Amniotic epithelial cell (primary cell): ENCODE measurements around the gene CEP72.
A peak's percentile ranks its signal among the peaks of the same experiment; 100 is the strongest.
"Not testable (repeated sequence)": the region's sequence is repeated elsewhere in the genome, so short reads cannot be mapped to it uniquely, and the experiment has no call there.

ENCODE experiments used
- DNase-seq: peaks from one replicate; pipeline ENCODE4 v3.0.0-alpha.2; 2010; ENCODE audit warnings: low read depth

Gene CEP72

DNA sequence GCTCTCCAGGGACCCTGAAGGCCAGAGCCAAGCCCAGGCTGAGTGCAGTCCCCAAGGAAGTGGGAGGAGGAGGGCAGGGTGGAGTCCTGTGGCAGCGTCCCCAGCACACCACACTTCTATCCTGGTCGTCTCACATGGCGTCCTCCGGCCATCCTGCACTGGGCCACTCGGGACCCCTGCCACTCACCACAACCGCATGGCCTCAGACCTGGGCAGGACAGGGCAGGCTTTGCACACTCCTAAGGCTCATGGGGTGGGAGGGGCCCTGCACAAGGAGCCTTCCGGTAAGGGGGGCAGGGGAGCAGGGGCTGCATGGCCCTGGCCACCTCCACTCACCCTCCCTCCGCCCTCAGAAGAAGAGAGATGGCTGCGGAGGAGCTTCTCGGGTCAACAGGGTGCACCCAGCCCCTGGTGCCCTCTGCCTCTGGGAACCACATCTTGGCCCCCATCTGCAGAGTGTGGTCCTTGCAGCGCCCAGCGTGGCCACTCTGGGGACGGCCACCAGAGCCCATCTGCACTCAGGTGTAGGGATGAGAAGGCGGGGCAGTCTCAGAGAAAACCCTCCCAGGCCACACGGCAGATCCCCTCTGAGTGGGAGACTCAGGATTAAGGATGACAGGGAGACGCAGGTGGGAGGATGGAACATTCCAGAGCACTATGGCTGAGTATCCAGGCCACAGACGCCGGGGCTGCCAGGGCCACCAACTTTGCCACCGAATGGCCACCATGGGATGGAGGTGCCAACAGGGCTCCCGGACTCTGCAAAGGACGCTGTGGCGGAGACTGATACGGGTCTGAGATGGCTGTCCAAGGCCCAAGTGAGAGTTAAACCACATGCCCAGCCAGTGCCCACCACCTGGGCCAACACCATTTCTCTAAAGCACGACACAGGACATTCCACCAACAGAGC lies 73.4 kb downstream of the CEP72 start:
- no peak for DNase-seq

DNA sequence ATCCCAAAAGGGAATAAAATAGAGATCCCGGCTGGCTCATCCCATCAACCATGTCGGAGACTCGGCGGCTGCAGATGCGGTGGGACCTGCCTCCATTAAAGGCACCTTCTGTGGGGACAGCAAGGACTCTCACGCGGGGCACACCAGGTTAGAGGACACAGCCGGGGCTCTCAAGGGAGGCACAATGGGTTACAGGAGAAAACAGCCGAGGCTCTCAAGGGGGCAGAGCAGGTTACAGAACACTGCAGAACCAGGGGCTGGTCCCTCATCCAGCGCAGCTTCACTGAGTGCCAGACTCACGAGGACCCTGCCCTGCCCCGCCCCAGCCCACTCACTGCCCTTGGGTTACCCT lies 74.0 kb downstream of the CEP72 start:
- not testable (repeated sequence) for DNase-seq

DNA sequence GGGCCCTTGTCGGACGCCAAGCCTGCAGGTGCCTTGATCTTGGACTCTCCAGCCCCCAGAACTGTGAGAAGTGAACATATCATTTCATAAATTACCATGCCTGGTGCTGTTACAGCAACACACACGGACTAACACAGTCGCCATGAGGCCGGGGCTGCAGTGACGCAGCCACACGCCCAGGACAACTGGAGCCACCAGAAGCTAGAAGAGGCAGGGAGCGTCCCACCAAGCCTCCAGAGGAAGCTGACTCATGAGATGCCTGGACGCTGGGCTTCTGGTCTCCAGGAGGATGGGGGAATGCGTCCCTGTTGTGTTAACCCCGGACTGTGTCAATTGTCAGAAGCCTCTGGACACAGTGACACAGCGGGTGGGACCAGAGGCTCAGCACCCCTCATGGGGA lies 74.8 kb downstream of the CEP72 start:
- DNase-seq = not testable (repeated sequence)

DNA sequence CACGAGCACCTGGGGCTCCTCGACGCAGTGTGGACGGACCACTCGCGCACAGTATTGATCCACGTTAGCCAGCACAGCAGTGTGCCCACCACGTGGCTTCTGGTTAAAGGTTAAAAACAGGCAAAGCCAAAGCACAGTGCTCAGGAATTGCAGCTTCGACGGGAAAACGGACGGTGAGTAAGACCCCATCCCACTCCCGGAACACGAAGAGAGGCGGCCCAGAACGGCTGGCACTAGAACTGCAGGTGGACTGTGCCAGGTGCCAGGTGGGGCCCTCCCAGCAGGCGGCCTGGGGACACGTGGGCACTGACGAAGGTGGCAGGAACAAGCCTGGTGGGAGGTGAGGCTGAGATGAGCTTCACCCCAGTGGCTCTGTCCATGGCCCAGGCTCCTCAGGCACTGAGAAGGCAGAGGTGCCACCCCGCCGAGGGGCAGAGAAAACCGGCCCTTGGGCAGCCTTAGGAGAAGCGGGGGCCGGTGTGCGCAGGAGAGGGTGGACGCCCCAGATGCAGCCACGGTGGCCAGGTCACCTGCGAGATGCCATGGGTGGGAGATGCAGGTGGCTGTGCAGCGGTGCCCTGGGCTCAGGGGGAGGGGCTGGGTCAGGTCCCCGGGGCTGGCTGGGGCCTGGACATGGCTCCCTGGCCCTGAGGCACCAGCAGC lies 76.3 kb downstream of the CEP72 start:
- not testable (repeated sequence) for DNase-seq

DNA sequence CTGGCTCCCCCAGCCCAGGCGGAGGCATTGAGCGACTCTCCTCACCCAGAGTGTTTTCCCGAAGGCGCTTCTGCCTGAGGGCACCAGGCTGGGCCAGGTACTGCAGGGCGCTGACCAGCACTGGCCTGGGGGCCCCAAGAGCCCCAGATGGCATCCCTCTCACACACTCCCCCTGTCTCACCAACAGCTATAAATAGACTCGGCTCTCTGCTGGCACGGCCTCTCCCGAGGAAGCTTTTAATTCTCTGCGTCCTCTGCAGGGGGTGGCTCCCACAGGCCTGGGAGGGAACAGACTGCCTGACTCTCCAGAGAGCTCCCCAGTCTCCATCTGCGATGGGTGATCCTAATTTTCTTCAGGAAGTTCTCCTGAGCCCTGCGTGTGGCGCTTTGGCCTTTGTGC lies 78.2 kb downstream of the CEP72 start:
- DNase-seq = not testable (repeated sequence)

DNA sequence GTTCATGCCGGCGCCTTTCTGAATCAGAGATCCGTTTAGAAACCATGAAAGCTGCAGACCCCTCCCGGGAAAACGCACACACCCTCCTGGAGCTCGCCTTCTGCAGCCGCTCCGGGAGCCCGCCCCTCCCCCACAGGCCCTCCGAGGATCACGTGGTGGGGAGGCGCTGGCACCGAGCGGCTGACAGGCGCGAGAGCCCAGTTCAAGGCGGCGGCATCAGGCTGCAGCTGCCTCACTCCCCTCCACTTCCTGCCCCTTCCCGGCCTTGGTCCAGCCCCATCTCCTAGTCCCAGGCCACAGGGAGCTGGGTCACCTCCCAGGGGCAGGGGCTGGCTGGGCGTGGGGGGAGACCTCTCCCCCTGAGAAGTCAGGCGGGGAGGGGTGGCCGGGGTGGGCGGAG lies 78.9 kb downstream of the CEP72 start:
- DNase-seq = not testable (repeated sequence)

DNA sequence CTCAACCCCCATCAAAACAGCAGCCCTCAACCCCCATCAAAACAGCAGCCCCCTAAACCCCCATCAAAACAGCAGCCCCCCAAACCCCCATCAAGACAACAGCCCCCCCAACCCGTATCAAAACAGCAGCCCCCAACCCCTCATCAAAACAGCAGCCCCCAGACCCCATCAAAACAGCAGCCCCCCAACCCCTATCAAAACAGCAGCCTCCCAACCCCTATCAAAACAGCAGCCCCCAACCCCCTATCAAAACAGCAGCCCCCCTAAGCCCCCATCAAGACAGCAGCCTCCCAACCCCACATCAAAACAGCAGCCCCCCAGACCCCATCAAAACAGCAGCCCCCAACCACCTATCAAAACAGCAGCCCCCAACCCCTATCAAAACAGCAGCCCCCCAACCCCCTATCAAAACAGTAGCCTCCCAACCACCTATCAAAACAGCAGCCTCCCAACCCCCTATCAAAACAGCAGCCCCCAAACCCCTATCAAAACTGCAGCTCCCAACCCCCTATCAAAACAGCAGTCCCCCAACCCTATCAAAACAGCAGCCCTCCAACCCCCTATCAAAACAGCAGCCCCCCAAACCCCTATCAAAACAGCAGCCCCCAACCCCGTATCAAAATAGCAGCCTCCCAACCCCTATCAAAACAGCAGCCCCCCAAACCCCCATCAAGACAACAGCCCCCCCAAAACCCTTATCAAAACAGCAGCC lies 79.8 kb downstream of the CEP72 start:
- DNase-seq = no peak

DNA sequence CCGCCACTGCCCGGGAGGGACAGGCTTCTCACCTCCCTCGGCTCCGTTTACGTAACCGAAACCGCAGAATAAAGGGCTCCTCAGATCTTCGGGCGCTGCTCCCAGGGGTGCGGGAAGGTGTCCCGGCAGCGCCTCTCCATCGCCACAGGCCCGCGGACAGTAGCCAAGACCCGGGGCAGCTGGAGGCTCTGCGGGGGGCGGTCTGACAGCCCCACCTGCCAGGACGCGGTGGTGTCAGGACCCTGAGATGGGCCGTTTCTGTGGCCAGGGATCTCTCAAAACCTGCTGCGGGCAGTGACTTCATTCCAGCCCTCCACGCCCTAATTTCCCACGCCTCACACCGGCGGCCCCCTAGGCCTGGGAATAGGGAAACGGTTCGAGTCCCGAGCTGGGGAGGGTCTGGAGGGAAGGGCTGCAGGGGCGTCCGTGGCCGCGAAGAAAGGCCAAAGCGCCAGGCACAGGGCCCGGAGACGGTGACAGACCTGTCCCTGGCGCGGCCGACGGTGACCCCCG lies 80.4 kb downstream of the CEP72 start:
- DNase-seq = not testable (repeated sequence)

DNA sequence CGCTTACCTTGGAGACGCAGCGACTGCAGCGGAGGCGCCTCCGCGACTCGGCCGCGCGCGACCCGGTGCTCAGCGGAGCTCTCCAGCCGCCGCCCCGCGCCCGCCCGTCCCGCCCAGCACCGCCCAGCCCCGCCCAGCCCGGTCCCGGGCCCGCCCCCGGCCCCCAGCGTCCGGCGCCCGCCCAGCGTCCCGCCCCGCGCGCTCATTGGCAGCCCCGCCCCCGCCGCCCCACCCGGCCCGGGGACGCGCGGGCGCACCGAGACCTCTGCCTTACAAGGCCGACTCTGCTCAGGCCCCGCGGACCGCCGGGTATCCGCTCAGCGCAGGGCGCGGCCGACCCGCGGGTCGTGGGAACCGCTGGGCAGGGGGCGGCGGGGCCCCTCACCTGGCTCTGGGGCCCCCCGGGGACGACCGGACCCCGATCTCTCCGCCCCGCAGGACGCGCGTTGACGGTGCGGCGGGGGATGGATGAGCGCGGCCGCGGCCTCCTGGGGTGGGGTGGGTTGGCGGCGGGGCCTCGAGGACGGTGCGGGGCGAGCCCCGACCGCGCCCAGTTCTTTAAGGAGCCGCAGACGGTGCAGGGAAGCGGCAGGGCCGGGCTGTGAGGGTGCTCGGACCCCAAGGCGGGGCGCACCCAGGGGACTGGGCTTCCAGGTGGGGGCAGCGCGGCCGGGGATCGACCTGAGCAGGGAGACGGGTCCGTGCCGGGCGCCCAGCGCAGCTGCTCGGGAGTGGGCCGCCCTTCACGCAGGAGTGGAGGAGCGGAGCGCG lies 81.3 kb downstream of the CEP72 start, which contains the start of gene TPPP:
Gene TPPP (minus strand): TSS at position 82 of the 771 bp plus-strand sequence. CDS start 15,292 bp downstream, outside the sequence.
- DNase-seq = peak; percentile 32

DNA sequence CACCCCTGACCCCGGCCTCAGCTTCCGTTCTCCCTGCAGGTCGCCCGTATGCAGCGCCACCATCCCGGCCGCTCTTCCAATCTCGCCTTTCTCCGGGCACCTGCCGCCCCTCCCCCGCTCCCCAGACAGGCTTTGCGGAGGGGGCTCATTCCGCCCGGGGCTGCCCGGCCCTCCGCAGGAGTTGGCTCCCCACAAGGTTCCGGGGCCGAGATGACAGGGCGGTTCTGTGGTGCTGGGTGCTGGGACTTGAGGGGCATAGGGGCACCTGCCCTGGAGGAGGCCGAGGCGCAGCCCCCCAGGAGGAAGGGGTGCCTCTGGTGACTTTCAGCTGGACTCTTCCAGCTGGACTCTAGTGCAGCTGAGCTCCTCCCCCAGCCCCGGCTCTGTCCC lies 81.9 kb downstream of the CEP72 start:
- not testable (repeated sequence) for DNase-seq

DNA sequence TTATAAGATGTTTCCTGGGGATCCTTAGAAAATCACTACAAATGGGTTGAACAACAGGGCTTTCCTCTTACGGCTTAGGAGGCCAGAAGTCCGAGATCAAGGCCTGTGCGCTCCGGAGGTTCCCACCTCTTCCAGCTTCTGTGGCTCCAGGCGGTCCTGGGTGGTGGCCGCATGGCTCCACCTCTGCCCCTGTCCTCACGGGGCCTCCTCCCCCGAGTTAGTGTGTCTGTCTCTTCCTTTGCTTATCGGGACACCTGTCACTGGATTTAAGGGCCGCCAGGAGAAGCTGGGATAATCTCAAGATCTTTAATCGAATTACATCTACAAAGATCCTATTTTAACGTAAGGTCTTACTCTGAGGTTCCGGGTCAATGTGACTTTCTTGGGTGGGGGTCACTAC lies 83.3 kb downstream of the CEP72 start:
- not testable (repeated sequence) for DNase-seq

DNA sequence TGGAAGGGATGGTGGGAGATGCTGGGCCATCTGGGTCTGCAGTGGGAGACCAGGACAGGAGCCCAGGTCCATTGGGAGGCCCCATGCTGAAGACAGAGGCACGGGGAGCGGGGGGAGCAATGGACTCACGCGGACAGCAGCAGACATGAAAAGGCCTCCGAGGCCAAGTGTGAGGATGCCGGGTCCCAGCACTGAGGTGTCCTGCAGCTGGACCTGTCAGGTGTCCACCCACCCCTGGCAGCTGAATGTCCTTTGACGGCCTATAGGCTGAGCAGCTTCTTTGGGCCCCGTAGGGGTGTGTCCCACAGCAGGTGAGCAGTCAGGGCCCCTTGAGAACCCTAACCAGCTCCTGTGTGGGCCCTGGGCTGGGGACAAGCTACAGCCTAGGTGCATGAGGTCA lies 84.1 kb downstream of the CEP72 start:
- DNase-seq = not testable (repeated sequence)

DNA sequence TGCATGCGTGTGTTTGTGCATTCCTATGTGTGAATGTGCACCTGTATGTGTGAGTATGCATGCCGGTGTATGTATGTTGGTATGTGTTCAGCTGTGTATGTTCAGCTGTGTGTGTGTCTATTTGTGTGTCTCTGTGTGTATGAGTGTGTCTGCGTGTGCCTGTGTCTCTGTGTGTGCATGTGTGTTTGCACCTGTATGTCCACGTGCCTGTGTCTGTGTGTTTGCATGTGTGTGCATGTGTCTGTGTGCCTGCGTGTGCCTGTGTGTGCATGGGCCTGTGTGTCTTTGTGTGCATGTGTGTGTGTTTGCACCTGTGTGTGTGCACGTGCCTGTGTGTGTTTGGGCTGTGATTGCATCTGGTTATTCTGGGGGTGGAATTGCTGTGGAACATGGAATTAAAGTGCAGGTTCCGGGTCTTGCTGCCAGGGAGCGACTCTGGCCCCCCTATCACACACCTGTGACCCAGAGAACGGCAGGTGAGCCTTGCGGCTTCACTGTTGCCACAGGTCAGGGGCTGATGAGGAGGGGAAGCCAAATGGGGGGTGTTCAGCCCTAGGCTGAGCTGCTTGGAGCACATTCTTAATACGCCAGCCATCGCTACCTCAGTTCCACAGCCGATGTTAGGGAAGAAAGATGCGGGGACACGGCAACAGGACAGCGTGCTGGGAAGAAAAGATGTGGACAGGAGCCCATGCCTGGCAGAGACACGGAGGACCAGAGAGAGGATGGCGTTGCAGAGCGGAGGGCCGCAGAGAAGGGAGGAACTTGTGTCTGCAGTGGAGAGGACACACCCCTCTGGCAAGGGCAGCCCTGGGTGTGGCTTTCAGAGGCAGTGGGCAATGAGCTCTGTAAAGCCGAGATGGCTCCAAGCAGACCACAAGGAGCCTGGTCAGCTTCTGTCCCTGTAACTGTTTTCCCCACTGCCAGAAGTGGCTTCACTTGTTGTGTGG lies 84.9 kb downstream of the CEP72 start:
- DNase-seq = not testable (repeated sequence)
